ENCODE measurements around the gene CARS1.

GRCh38 chr11:2992997-2993325, 64.3 kb downstream of the CARS1 start:
- TF ChIP-seq EP300 (IDR thresholded peaks at IDR 0.05) (no peak), CTCF (IDR thresholded peaks at IDR 0.05) (no peak), POLR2A (IDR thresholded peaks at IDR 0.05) (no peak)

Measured in ovary (tissue), 3 donors.